NCI-H2107 (cell line): ENCODE data around the gene ABCA4.

Experiments
- DNase-seq: peaks from one replicate; lab custom pipeline; 2025; lab: John Stamatoyannopoulos, UW

The ABCA4 gene

GRCh38 chr1:94122201-94122970 is 1.4 kb upstream of the ABCA4 start:
- no peak for DNase-seq

- no peak for DNase-seq
Measured at GRCh38 chr1:94121411-94121821, 468 bp upstream of the ABCA4 start.

- DNase-seq: no peak
Measured at GRCh38 chr1:94120570-94120901, 412 bp downstream of the ABCA4 start.

- no peak for DNase-seq
Measured at GRCh38 chr1:94119796-94120569, 965 bp downstream of the ABCA4 start.

- no peak for DNase-seq
Measured at GRCh38 chr1:94119306-94119705, 1.6 kb downstream of the ABCA4 start.

- no peak for DNase-seq
Measured at GRCh38 chr1:94118471-94118870, 2.5 kb downstream of the ABCA4 start.

GRCh38 chr1:94118013-94118412 is 2.9 kb downstream of the ABCA4 start:
- DNase-seq: no peak

GRCh38 chr1:94117259-94117851 is 3.6 kb downstream of the ABCA4 start:
- no peak for DNase-seq

GRCh38 chr1:94115900-94116436 is 5.0 kb downstream of the ABCA4 start:
- no peak for DNase-seq

- no peak for DNase-seq
Measured at GRCh38 chr1:94115254-94115899, 5.6 kb downstream of the ABCA4 start.

- DNase-seq: no peak
Measured at GRCh38 chr1:94113589-94114226, 7.2 kb downstream of the ABCA4 start.

- DNase-seq: no peak
Measured at GRCh38 chr1:94111879-94112278, 9.1 kb downstream of the ABCA4 start.

GRCh38 chr1:94110946-94111740 is 9.8 kb downstream of the ABCA4 start:
- no peak for DNase-seq

- DNase-seq: no peak
Measured at GRCh38 chr1:94110021-94110761, 10.8 kb downstream of the ABCA4 start.

- no peak for DNase-seq
Measured at GRCh38 chr1:94109478-94109877, 11.5 kb downstream of the ABCA4 start.

GRCh38 chr1:94107141-94107540 is 13.8 kb downstream of the ABCA4 start:
- DNase-seq: no peak

GRCh38 chr1:94106716-94107115 is 14.2 kb downstream of the ABCA4 start:
- DNase-seq: no peak

- DNase-seq: no peak
Measured at GRCh38 chr1:94105957-94106529, 14.9 kb downstream of the ABCA4 start.

GRCh38 chr1:94105581-94105952 is 15.4 kb downstream of the ABCA4 start:
- DNase-seq: no peak
